ENCODE data around the gene NRAS. TPM values are rescaled to one million over a fixed set of nuclear protein-coding genes. Genes with fewer than 3 reads are reported as not detected.
A peak's percentile ranks its signal among the peaks of the same experiment; 100 is the strongest.

The NRAS gene
- total RNA-seq, 1 donor from 2014 or later, result 10.7 TPM

- Histone ChIP-seq H3K27ac (peak overlapping the region; percentile 68 to 82), H3K36me3 (no peaks in the 10 kb centered on the region), H3K9me3 (no peaks in the 10 kb centered on the region), H3K4me3 (peak overlapping the region; percentile 77 to 94), H3K27me3 (no peaks in the 10 kb centered on the region), H3K4me1 (no peaks in the 10 kb centered on the region)
- TF ChIP-seq, protein P1, sequence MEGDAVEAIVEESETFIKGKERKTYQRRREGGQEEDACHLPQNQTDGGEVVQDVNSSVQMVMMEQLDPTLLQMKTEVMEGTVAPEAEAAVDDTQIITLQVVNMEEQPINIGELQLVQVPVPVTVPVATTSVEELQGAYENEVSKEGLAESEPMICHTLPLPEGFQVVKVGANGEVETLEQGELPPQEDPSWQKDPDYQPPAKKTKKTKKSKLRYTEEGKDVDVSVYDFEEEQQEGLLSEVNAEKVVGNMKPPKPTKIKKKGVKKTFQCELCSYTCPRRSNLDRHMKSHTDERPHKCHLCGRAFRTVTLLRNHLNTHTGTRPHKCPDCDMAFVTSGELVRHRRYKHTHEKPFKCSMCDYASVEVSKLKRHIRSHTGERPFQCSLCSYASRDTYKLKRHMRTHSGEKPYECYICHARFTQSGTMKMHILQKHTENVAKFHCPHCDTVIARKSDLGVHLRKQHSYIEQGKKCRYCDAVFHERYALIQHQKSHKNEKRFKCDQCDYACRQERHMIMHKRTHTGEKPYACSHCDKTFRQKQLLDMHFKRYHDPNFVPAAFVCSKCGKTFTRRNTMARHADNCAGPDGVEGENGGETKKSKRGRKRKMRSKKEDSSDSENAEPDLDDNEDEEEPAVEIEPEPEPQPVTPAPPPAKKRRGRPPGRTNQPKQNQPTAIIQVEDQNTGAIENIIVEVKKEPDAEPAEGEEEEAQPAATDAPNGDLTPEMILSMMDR (IDR thresholded peaks at IDR 0.05), result no peak
- no peak for DNase-seq (ENCODE audit: low spot score in 2 of 2)
- intact Hi-C loops (cut with DNase I), result loop anchor here (5.0 kb wide), 2 partner anchors 687 to 1282 kb away; no protein-coding TSS in a partner anchor
Observed at GRCh38 chr1:114668784-114669561, 47.6 kb downstream of the NRAS start.

DNA sequence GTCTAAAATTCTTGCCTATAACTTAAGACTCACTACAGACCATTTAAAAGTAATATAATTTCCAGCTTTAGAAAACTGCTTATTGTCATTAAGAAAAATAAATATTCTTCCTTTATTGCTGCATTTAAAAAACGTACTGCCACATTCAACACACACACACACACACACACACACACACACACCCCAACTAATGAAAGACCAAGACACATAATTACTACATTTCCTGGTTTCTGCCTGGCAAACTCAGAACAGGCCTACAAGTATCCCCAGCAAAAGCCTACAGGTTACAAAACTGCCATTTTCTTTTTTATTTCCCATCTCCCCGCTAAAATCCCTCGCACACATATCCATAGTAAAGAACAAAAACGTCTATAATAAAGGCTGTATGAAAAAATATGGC, 48.2 kb downstream of the NRAS start:
- H3K36me3 ChIP-seq, result no peaks in the 10 kb centered on the region
- TF ChIP-seq, protein P1 (IDR thresholded peaks at IDR 0.05), result no peak
- no peak overlapping the region for H3K27ac ChIP-seq
- intact Hi-C loops (cut with DNase I), result loop anchor here (5.0 kb wide), 2 partner anchors 686 to 1281 kb away; no protein-coding TSS in a partner anchor
- H3K27me3 ChIP-seq, result no peaks in the 10 kb centered on the region
- no peaks in the 10 kb centered on the region for H3K4me1 ChIP-seq
- H3K4me3 ChIP-seq, result no peak overlapping the region
- H3K9me3 ChIP-seq, result no peaks in the 10 kb centered on the region
- no peak for DNase-seq (ENCODE audit: low spot score in 2 of 2)

- H3K36me3 ChIP-seq, result no peaks in the 10 kb centered on the region
- TF ChIP-seq, protein P1 (IDR thresholded peaks at IDR 0.05), result no peak
- H3K4me1 ChIP-seq, result no peaks in the 10 kb centered on the region
- intact Hi-C loops (cut with DNase I), result loop anchor here (5.0 kb wide), 2 partner anchors 685 to 1280 kb away; no protein-coding TSS in a partner anchor
- H3K27me3 ChIP-seq, result no peaks in the 10 kb centered on the region
- no peaks in the 10 kb centered on the region for H3K9me3 ChIP-seq
- no peak for DNase-seq (ENCODE audit: low spot score in 2 of 2)
- H3K27ac ChIP-seq, result no peak overlapping the region
- no peak overlapping the region for H3K4me3 ChIP-seq
Observed at GRCh38 chr1:114666954-114667353, 49.6 kb downstream of the NRAS start.

- Histone ChIP-seq H3K9me3 (no peaks in the 10 kb centered on the region), H3K36me3 (no peaks in the 10 kb centered on the region), H3K4me3 (no peak overlapping the region), H3K27me3 (no peaks in the 10 kb centered on the region), H3K27ac (no peak overlapping the region), H3K4me1 (no peaks in the 10 kb centered on the region)
- intact Hi-C loops (cut with DNase I), result no loop called here
- DNase-seq (ENCODE audit: low spot score in 2 of 2), result no peak
- TF ChIP-seq, protein P1 (IDR thresholded peaks at IDR 0.05), result no peak
Observed at GRCh38 chr1:114660238-114660637, 56.3 kb downstream of the NRAS start.

Other genes starting within 250 kb of the NRAS start
- 42.5 TPM for gene TRIM33, start 205.6 kb downstream of the NRAS start, total RNA-seq
- gene BCAS2, start 135.2 kb downstream of the NRAS start, total RNA-seq, result 26.1 TPM
- 5.4 TPM for gene DENND2C, start 46.7 kb downstream of the NRAS start, total RNA-seq
- gene AMPD1, start 21.2 kb downstream of the NRAS start, total RNA-seq, result not detected
- 290 TPM for gene CSDE1, start 41.2 kb upstream of the NRAS start, total RNA-seq
- 17.1 TPM for gene SIKE1, start 63.9 kb upstream of the NRAS start, total RNA-seq
- not detected for gene SYCP1, start 138.1 kb upstream of the NRAS start, total RNA-seq

Measured in ascending aorta (tissue), 2 donors.